Fibroblast of mammary gland (primary cell): Measurements from ENCODE around the gene IL1RL1.
"Not testable (repeated sequence)": the region's sequence is repeated elsewhere in the genome, so short reads cannot be mapped to it uniquely, and the experiment has no call there.

Experiments used
- DNase-seq: peaks from one replicate; pipeline ENCODE4 v3.0.0-alpha.2; 2010; ENCODE audit warnings: low read depth
- H3K4me3 ChIP-seq: 2 replicates; pipeline ENCODE4 v1.5.1; 2011; ENCODE audit warnings: low read depth, mild to moderate bottlenecking, low read length, moderate library complexity; ENCODE audit not compliant: control insufficient read depth
- TF ChIP-seq, protein P1 (sequence below): conservative IDR thresholded peaks from 2 replicates; pipeline ENCODE4 v1.5.1; 2011; ENCODE audit warnings: low read depth, low read length, inconsistent platforms; ENCODE audit not compliant: control insufficient read depth, insufficient read depth

IL1RL1 gene

GRCh38 chr2:102321941-102322719 lies 10.8 kb downstream of the IL1RL1 start:
- TF ChIP-seq, protein P1, sequence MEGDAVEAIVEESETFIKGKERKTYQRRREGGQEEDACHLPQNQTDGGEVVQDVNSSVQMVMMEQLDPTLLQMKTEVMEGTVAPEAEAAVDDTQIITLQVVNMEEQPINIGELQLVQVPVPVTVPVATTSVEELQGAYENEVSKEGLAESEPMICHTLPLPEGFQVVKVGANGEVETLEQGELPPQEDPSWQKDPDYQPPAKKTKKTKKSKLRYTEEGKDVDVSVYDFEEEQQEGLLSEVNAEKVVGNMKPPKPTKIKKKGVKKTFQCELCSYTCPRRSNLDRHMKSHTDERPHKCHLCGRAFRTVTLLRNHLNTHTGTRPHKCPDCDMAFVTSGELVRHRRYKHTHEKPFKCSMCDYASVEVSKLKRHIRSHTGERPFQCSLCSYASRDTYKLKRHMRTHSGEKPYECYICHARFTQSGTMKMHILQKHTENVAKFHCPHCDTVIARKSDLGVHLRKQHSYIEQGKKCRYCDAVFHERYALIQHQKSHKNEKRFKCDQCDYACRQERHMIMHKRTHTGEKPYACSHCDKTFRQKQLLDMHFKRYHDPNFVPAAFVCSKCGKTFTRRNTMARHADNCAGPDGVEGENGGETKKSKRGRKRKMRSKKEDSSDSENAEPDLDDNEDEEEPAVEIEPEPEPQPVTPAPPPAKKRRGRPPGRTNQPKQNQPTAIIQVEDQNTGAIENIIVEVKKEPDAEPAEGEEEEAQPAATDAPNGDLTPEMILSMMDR, result no peak
- H3K4me3 ChIP-seq, result no peak overlapping the region
- DNase-seq, result no peak

GRCh38 chr2:102324914-102325313 lies 13.6 kb downstream of the IL1RL1 start:
- DNase-seq, H3K4me3 ChIP-seq: not testable (repeated sequence)

- no peak overlapping the region for H3K4me3 ChIP-seq
- DNase-seq, result peak; percentile 84
- TF ChIP-seq, protein P1, result no peak
These were observed 20.1 kb downstream of the IL1RL1 start for GRCh38 chr2:102331311-102331980.

GRCh38 chr2:102334486-102334885 lies 23.1 kb downstream of the IL1RL1 start:
- DNase-seq, result peak; percentile 42
- TF ChIP-seq, protein P1, result no peak
- H3K4me3 ChIP-seq, result no peak overlapping the region

DNA sequence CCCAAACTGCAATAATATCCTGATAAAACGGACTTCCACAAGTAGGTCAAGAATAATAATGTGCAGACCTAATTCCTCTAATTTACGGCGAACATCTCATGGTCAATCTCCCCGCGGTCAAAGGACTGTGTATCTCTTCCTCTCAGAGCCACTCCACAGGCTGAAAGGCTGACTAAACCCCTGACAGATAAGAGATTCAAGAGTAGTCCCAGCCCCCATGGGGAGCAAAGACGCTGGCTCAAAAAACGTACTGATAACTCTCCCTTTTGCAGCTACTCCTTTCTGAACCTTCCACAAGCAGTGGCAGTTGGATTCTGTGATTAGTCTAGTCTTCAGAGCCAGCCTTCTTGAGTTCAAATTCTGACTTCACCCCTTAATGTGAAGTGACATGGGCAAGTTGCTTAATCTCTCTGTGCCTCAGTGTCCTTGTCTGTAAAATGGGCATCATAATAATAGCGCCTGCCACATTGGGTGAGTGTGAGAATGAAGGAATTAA lies 24.6 kb downstream of the IL1RL1 start:
- H3K4me3 ChIP-seq, result no peak overlapping the region
- TF ChIP-seq, protein P1, result no peak
- DNase-seq, result no peak

- H3K4me3 ChIP-seq, result no peak overlapping the region
- TF ChIP-seq, protein P1, result no peak
- DNase-seq, result peak; percentile 63
These were observed 25.2 kb downstream of the IL1RL1 start for GRCh38 chr2:102336502-102336945.

DNA sequence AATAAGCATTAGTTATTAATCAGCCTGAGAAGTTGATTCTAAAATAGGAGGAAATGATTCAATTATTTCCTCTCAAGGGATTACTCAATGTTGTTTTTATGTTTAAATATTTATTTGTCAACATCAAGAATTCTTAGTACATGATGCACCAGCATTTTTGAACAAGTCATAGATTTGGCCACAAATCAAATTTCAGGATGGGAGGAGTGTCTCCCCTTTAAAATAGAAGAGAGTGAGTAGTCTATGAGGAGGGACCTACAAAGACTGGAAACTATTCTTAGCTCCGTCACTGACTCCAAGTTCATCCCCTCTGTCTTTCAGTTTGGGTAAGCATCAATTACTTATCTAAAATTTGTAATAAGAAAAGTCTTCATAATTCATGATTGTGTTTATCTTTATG lies 25.6 kb downstream of the IL1RL1 start:
- DNase-seq, result peak; percentile 81
- H3K4me3 ChIP-seq, result no peak overlapping the region
- TF ChIP-seq, protein P1, result no peak
